ENCODE measurements around the gene SNHG17.
"Not testable (repeated sequence)": the region's sequence is repeated elsewhere in the genome, so short reads cannot be mapped to it uniquely, and the experiment has no call there.

The SNHG17 gene

DNA sequence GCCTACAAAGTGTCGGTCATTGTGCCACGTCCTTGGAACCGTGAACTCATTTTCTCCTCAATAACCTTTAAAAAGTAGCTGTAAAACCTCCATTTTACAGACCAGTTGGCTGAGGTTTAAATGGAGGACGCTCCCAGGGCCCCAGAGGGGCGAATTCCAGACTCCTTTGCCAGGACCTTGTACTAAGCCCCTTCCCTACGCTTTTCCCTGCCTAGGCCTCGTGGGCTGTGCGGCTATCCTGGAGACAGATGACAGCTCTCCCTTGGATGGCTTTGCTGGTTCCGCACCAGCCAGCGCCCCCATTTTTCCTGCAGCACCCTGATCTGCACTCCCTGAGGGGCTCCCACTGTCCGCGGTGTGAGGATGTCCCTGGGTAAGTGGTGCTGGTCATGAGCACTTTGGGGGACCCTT, 12.1 kb upstream of the SNHG17 start:
- DNase-seq: no peak

GRCh38 chr20:38446441-38447209, 11.5 kb upstream of the SNHG17 start:
- DNase-seq: peak; percentile 88

DNA sequence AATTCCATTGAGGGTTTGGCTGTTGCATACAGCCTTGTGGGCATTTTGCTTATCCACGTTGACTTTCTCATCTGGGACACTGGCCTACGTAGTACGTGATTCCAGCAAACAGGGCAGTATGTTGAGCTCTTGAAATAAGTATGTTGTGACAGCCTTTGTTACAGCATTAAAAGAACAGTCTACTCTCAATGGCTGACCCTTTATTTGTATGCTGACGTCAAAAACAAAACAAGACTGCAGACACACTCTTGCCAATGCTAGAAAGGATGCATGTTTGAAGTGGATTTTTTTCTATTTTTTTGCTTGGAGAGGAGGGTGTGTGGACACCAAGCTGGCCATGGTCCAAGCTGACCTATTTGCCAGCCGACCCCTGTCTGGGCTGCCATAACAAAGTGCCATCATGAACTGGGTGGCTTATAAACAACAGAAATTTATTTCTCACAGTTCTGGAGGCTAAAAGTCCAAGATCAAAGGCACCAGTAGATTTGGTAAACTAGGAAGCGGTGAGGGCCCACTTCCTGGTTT, 10.8 kb upstream of the SNHG17 start:
- no peak for DNase-seq

- DNase-seq: no peak
Measured at GRCh38 chr20:38445381-38445796, 10.3 kb upstream of the SNHG17 start.

- DNase-seq: no peak
Measured at GRCh38 chr20:38441916-38442315, 6.8 kb upstream of the SNHG17 start.

GRCh38 chr20:38441110-38441509, 6.0 kb upstream of the SNHG17 start:
- DNase-seq: not testable (repeated sequence)

- no peak for DNase-seq
Measured at GRCh38 chr20:38437796-38438195, 2.7 kb upstream of the SNHG17 start.

GRCh38 chr20:38435555-38435939, 419 bp upstream of the SNHG17 start:
- DNase-seq: no peak

DNA sequence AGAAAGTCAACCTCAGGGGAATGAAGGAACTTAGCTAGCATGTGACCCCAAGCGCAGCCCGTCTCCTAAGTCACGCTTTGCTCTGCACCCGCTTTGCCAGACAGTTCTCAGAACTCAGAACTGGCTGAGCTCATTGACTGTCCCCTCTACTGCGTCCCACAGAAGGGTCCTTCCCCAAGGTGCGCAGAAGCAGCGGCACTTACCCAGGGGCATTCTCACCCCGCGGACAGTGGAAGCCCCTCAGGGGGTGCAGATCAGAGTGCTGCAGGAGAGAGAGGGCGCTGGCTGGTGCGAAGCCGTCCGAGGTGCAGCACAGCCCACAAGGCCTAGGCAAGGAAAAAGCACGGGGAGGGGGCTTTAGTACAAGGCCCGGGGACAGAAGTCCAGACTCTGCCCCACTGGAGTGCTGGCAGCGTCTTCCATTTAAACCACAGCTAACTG, 807 bp downstream of the SNHG17 start:
- peak; percentile 20 for DNase-seq

DNA sequence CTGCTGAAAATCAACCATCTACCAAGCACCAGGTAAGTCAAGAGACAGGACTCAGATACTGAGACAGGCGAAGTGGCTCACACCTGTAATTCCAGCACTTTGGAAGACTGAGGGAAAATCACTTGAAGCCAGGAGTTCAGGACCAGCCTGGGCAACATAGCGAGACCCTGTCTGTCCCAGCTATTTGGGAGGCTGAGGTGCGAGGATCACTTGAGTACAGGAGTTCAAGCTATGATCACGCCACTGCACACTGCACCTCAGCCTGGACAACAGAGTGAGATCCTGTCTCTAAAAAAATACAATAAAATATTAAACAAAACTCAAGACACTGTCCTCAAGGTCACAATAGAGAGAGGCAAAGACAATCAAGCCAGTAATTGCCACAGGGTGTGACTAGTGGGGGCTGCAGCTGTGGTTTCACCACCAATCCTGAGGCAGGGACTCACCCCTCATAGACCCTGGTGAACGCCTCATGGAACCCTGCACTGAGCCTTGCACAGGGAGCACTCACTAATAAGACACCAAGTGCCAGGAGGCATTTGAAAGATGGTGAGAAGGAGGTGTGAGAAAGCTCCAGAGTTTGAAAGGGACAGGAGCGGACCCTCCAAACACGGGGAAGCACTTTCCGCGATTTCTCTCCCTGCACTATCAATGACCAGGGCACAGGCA, 1.7 kb downstream of the SNHG17 start:
- DNase-seq: no peak

GRCh38 chr20:38432870-38433269, 2.3 kb downstream of the SNHG17 start:
- not testable (repeated sequence) for DNase-seq

DNA sequence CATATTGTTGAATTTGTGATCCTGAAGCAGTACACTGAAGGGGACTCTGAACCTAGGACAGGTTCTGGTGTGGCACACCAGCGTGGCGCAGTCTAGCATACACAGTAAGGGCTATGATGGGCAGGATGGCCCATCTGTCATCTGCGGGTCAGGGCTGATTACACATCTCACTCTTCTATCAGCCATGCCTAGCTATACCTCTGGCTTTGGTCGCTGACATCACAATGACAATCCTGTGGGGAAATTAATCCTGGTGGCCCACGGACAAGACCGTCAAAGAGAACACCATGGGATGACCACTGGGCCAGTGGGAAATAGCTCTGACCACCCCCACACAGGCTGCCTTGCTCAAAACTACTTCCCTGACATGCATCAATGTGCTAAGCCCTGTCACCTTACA, 2.8 kb downstream of the SNHG17 start:
- DNase-seq: no peak

- no peak for DNase-seq
Measured at GRCh38 chr20:38430679-38431325, 4.3 kb downstream of the SNHG17 start.

GRCh38 chr20:38429301-38429700, 5.8 kb downstream of the SNHG17 start:
- no peak for DNase-seq

- no peak for DNase-seq
Measured at GRCh38 chr20:38428800-38429199, 6.3 kb downstream of the SNHG17 start.

GRCh38 chr20:38427655-38428023, 7.5 kb downstream of the SNHG17 start:
- DNase-seq: no peak

- no peak for DNase-seq
Measured at GRCh38 chr20:38426006-38426897, 8.9 kb downstream of the SNHG17 start.

GRCh38 chr20:38424401-38424800, 10.7 kb downstream of the SNHG17 start:
- no peak for DNase-seq

DNA sequence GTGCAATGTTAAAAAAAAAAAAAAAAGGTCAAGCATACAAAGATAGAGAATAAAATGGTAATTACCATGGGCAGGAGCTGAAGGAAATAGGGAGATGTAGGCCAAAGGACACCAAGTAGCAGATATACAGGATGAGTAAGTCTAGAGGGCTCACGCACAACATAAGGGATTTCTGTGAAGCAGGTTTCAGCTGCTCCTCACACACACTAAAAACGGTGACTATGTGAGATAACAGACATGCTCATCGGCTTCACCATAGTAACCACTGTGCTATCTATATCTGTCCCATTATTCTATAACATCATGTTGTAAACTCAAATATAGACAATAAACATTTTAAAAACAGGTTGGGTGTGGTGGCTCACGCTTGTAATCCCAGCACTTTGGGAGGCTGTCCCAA, 11.6 kb downstream of the SNHG17 start:
- DNase-seq: no peak

DNA sequence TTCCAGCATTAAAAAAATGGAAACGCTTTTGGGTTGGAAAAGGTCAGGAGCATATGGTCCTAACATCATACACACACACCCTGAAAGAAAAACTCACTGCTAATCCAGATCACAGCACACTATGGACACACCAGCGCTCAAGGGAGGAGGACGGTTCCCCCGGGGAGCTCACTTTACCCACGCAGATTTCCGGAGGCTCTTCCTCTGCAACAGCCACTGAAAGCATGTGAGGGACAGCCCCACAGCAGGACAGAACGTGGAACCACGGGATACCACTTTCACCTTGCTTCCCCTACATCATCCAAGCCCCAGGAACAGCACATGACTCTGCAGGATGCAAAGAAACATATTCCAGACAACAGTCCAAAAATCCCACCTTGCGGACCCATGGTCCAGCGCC, 13.2 kb downstream of the SNHG17 start:
- DNase-seq: no peak

DNA sequence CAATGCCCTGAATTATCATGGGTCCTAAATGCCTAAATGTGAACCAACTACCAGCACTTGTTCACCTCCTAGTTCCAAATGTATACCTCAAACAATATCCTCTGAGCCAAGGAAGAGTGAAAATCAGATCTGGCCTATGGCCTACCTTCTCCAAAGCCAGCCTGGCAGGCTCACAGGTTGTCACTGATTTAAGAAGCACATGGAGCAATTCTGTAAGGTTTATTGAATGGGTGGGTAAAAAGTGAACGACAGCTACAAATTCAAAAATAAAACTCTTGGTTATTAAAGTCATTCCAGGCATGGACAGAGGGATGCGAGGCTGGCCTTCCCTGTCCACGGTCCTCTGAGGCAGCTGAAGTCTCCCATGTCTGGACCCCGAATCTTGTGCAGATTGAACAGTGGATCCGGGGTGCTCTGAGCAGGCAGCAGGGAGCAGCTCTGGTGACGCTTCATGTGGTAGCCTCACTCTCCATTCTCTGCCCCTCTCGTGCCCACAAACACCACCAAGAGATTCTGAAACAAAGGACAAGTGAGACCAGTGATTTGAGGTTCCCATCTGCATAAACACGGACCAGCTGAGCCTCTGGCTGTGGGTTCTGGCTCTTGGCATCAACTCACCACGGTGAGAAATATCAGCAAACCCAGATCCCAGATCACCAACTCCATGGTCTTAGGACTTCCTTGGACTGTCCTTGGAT, 14.6 kb downstream of the SNHG17 start:
- no peak for DNase-seq
